PC-3 (cell line): ENCODE data around the gene CNTNAP2.

Experiments used
- EZH2 ChIP-seq: fragments of 300-600 bp; sonication (generic); IDR thresholded peaks from one replicate; pipeline ENCODE4 v1.6.1; 2017; ENCODE audit warnings: antibody characterized with exemption, mild to moderate bottlenecking, low read length; ENCODE audit not compliant: unreplicated experiment
- TF ChIP-seq, protein P1 (sequence below): fragments of 300-600 bp; sonication (generic); conservative IDR thresholded peaks from 2 replicates; pipeline ENCODE4 v1.5.1; 2017; ENCODE audit warnings: antibody characterized with exemption, low read depth, mild to moderate bottlenecking, low read length

DNA sequence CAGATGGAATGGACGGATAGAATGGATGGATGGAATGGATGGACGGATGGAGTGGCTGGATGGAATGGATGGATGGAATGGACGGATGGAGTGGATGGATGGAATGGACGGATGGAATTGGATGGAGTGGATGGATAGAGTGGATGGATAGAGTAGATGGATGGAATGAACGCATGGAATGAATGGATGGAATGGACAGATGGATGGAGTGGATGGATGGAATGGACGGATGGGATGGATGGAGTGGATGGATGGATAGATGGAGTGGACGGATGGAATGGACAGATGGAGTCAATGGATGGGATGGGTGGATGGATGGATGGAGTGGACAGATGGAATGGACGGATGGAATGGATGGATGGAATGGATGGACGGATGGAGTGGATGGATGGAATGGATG lies 2214.2 kb downstream of the CNTNAP2 start:
- TF ChIP-seq, protein P1, sequence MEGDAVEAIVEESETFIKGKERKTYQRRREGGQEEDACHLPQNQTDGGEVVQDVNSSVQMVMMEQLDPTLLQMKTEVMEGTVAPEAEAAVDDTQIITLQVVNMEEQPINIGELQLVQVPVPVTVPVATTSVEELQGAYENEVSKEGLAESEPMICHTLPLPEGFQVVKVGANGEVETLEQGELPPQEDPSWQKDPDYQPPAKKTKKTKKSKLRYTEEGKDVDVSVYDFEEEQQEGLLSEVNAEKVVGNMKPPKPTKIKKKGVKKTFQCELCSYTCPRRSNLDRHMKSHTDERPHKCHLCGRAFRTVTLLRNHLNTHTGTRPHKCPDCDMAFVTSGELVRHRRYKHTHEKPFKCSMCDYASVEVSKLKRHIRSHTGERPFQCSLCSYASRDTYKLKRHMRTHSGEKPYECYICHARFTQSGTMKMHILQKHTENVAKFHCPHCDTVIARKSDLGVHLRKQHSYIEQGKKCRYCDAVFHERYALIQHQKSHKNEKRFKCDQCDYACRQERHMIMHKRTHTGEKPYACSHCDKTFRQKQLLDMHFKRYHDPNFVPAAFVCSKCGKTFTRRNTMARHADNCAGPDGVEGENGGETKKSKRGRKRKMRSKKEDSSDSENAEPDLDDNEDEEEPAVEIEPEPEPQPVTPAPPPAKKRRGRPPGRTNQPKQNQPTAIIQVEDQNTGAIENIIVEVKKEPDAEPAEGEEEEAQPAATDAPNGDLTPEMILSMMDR = no peak
- TF ChIP-seq EZH2 = no peak
